ENCODE measurements around the gene ZFR2. TPM values are rescaled to one million over a fixed set of nuclear protein-coding genes. Genes with fewer than 3 reads are reported as not detected.

Gene ZFR2
- total and polyA plus RNA-seq, 4 donors: not detected

GRCh38 chr19:3803114-3803888 lies 65.5 kb downstream of the ZFR2 start:
- H3K9me3 ChIP-seq (ENCODE audit: control insufficient read depth in 4 of 4, low read length in 3 of 4): no peaks in the 10 kb centered on the region
- 83% methylated on average over 24 of the region's 24 CpGs for WGBS
- peaks cover 0 to 9% (median 0%) of the 10 kb centered on the region in 4 donors for H3K4me1 ChIP-seq (ENCODE audit: control insufficient read depth in 4 of 4, insufficient read depth in 4 of 4, low read length in 3 of 4)
- no peak for DNase-seq (ENCODE audit: low spot score)
- H3K36me3 ChIP-seq (ENCODE audit: control insufficient read depth in 4 of 4, insufficient read depth in 3 of 4, low read depth in 1 of 4, low read length in 3 of 4): no peaks in the 10 kb centered on the region
- TF ChIP-seq RAD21 (IDR thresholded peaks at IDR 0.05): no peak
- H3K27me3 ChIP-seq (ENCODE audit: control insufficient read depth in 4 of 4, insufficient read depth in 4 of 4, low read length in 3 of 4): peaks cover 0 to 3% (median 1%) of the 10 kb centered on the region in 4 donors
- H3K4me3 ChIP-seq (ENCODE audit: low read depth in 1 of 3, low read length in 3 of 3): no peak overlapping the region
- no peak overlapping the region for H3K9ac ChIP-seq (ENCODE audit: low read depth in 1 of 2, low read length in 2 of 2)
- H3K27ac ChIP-seq (ENCODE audit: low read depth in 1 of 2, low read length in 2 of 2): no peak overlapping the region

GRCh38 chr19:3801412-3802096 lies 67.3 kb downstream of the ZFR2 start:
- no peak overlapping the region for H3K27ac ChIP-seq (ENCODE audit: low read depth in 1 of 2, low read length in 2 of 2)
- peaks cover 0 to 3% (median 1%) of the 10 kb centered on the region in 4 donors for H3K27me3 ChIP-seq (ENCODE audit: control insufficient read depth in 4 of 4, insufficient read depth in 4 of 4, low read length in 3 of 4)
- H3K9me3 ChIP-seq (ENCODE audit: control insufficient read depth in 4 of 4, low read length in 3 of 4): peaks cover 0 to 4% (median 2%) of the 10 kb centered on the region in 4 donors
- H3K4me1 ChIP-seq (ENCODE audit: control insufficient read depth in 4 of 4, insufficient read depth in 4 of 4, low read length in 3 of 4): peaks cover 0 to 3% (median 0%) of the 10 kb centered on the region in 4 donors
- no peak overlapping the region for H3K4me3 ChIP-seq (ENCODE audit: low read depth in 1 of 3, low read length in 3 of 3)
- TF ChIP-seq GABPA (IDR thresholded peaks at IDR 0.05 in 1 of 2, conservative IDR thresholded peaks at IDR 0.05 in 1 of 2): no peak
- TF ChIP-seq NR2F2 (IDR thresholded peaks at IDR 0.05): no peak
- TF ChIP-seq RAD21 (IDR thresholded peaks at IDR 0.05): no peak
- TF ChIP-seq ZBTB33 (IDR thresholded peaks at IDR 0.05): no peak
- no peak for TF ChIP-seq FOXA2 (IDR thresholded peaks at IDR 0.05)
- TF ChIP-seq HNF4G (IDR thresholded peaks at IDR 0.05): no peak
- TF ChIP-seq RXRA (IDR thresholded peaks at IDR 0.05): no peak
- no peak for TF ChIP-seq FOXA1 (IDR thresholded peaks at IDR 0.05)
- no peak for TF ChIP-seq HNF4A (conservative IDR thresholded peaks at IDR 0.05)
- TF ChIP-seq CTCF (IDR thresholded peaks at IDR 0.05; ENCODE audit: low read depth, low read length, missing input control): no peak
- TF ChIP-seq MAX (IDR thresholded peaks at IDR 0.05): no peak
- TF ChIP-seq REST (IDR thresholded peaks at IDR 0.05): no peak
- TF ChIP-seq EGR1 (IDR thresholded peaks at IDR 0.05; ENCODE audit: low read depth in 2 of 2): no peak
- TF ChIP-seq ATF3 (IDR thresholded peaks at IDR 0.05): no peak
- no peak for TF ChIP-seq YY1 (IDR thresholded peaks at IDR 0.05)
- TF ChIP-seq JUND (IDR thresholded peaks at IDR 0.05): no peak
- DNase-seq (ENCODE audit: low spot score): no peak
- no peaks in the 10 kb centered on the region for H3K36me3 ChIP-seq (ENCODE audit: control insufficient read depth in 4 of 4, insufficient read depth in 3 of 4, low read depth in 1 of 4, low read length in 3 of 4)
- no peak overlapping the region for H3K9ac ChIP-seq (ENCODE audit: low read depth in 1 of 2, low read length in 2 of 2)
- 6% methylated on average over 46 of the region's 46 CpGs for WGBS
